Thyroid gland (tissue), 4 donors: ENCODE measurements around the gene IL17B. TPM values are rescaled to one million over a fixed set of nuclear protein-coding genes. Genes with fewer than 3 reads are reported as not detected.
A peak's percentile ranks its signal among the peaks of the same experiment; 100 is the strongest.

Experiments used
- DNase-seq, 2 donors: peaks; one replicate each; pipeline ENCODE4 v3.0.0-alpha.2; 2019
- H3K27ac ChIP-seq, 3 donors: fragments of 200-600 bp; sonication (generic); 1 replicate in 2 of 3; 2 replicates in 1 of 3; pipeline ENCODE4 v1.5.1; 2016 to 2019; ENCODE audit warnings: mild to moderate bottlenecking in 1 of 3, moderate library complexity in 1 of 3
- H3K27me3 ChIP-seq: fragments of 200-600 bp; sonication (generic); one replicate; pipeline ENCODE4 v1.5.1; 2019
- H3K36me3 ChIP-seq, 2 donors: fragments of 200-600 bp; sonication (generic); one replicate each; pipeline ENCODE4 v1.5.1; 2016 to 2019
- H3K4me1 ChIP-seq, 2 donors: fragments of 200-600 bp; sonication (generic); one replicate each; pipeline ENCODE4 v1.5.1; 2017 to 2019
- H3K4me3 ChIP-seq, 3 donors: fragments of 200-600 bp; sonication (generic); replicated peaks in 1 of 3; 1 replicate in 2 of 3; 2 replicates in 1 of 3; pipeline ENCODE4 v1.5.1; 2016; ENCODE audit warnings: mild to moderate bottlenecking in 1 of 3
- H3K9me3 ChIP-seq: fragments of 200-600 bp; sonication (generic); one replicate; pipeline ENCODE4 v1.5.1; 2017
- POLR2A ChIP-seq, 2 donors: fragments of 450-650 bp; IDR thresholded peaks; one replicate each; pipeline ENCODE4 v1.6.1; 2017; ENCODE audit warnings: antibody characterized with exemption in 2 of 2, mild to moderate bottlenecking in 2 of 2, moderate library complexity in 1 of 2
- WGBS, 2 donors: methylation state at CpG; one replicate each; pipeline ENCODE4 v1.1.5; 2017; 5-methylcytosine and 5-hydroxymethylcytosine counted together
- intact Hi-C: fragments of 100-400 bp; cut with DNase I; formaldehyde crosslinking; loops from one replicate; pipeline ENCODE4 v1.15.1; 2023
- total RNA-seq, 4 donors: library from RNA; depleted of rRNA; stranded (reverse); fragments of >200 nt; gene quantifications; one replicate each; pipeline ENCODE4 v1.2.3, GENCODE V29; 2016
- TF ChIP-seq, protein P1 (sequence below), 6 experiments: fragments of 200-600 bp in 3 of 6; fragments of 450-650 bp in 3 of 6; sonication (generic) in 3 of 6; IDR thresholded peaks; one replicate each; pipeline ENCODE4 v1.5.1; 2016 to 2019; ENCODE audit warnings: antibody characterized with exemption in 6 of 6, mild to moderate bottlenecking in 2 of 6, inconsistent platforms in 1 of 6, moderate library complexity in 1 of 6

Gene IL17B
- total RNA-seq, 4 donors from 2014 or later = 1.7 TPM; not detected in 3

DNA sequence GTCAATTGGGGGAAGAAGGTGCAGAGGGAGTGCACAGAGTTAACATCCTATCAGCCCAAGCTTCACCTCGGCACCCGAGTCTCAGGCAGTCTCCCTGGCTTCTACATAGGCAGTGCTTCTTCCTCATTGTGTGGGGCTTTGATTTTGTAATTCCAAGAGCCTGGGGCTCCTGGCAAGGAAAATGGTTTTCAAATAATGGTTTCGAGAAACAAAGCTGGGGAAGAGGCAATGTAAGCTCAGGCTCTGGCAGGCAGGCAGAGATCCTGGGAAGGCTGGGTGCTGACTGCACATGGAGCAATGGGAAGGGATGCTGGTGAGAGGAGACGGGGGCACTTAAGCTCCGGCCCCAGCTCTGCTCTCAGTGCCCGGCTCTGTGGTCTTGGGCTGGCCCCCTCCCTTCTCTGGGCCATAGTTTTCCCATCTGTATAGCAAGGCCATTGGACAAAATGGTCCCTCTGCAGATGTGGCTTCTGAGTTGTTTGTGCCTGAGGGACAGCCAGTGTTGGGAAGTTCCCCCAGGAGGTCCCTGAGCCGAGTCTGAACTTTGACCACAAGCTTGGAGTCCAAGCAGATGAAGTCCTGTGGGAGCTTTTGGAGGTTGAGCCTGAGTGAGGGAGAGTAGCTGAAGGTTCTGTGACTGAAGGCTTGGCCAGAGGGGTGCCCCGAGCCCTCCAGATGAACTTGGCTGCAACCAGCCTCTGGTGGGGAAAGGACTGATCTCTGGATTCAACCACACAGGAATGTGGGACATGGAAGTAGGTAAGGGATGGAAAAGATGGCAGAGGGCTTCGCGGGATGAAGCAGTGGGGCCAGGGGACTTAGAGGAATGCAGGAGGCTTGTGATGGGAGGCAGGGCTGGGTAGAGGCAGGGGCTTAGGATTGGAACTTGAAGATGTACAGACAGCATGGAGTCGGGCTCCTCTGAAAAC lies 28.5 kb upstream of the IL17B start:
- no peak for DNase-seq
- no peaks in the 10 kb centered on the region for H3K36me3 ChIP-seq
- TF ChIP-seq, protein P1, sequence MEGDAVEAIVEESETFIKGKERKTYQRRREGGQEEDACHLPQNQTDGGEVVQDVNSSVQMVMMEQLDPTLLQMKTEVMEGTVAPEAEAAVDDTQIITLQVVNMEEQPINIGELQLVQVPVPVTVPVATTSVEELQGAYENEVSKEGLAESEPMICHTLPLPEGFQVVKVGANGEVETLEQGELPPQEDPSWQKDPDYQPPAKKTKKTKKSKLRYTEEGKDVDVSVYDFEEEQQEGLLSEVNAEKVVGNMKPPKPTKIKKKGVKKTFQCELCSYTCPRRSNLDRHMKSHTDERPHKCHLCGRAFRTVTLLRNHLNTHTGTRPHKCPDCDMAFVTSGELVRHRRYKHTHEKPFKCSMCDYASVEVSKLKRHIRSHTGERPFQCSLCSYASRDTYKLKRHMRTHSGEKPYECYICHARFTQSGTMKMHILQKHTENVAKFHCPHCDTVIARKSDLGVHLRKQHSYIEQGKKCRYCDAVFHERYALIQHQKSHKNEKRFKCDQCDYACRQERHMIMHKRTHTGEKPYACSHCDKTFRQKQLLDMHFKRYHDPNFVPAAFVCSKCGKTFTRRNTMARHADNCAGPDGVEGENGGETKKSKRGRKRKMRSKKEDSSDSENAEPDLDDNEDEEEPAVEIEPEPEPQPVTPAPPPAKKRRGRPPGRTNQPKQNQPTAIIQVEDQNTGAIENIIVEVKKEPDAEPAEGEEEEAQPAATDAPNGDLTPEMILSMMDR (IDR thresholded peaks at IDR 0.05) = no peak
- no peak for TF ChIP-seq POLR2A (IDR thresholded peaks at IDR 0.05)

DNA sequence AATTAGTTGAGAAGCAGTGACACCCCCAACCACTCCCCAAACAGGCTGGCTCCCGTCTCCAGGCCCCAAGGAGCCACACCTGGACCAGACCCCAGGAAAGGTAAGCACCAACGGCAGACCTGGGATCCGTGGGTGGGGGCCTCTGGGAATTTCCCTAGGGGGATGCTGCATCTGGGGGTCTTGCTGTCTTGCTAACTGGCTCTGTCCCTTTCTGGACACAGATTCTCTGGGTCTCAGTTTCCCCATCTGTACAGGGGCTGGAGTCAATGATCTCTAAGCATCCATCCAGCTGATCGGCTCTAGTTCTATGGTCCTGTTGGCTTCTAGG lies 27.9 kb upstream of the IL17B start:
- H3K4me3 ChIP-seq = peak overlapping the region in 1 of 3 donors; percentile 19
- 70 to 71% methylated on average over 2 to 4 of the region's 4 CpGs for WGBS, 2 donors
- intact Hi-C loops = no loop called here

More for the DNA sequence above, 28.5 kb upstream of the IL17B start:
- WGBS, 2 donors = 73 to 78% methylated on average over 11 of the region's 11 CpGs
- Histone ChIP-seq H3K4me1 (peaks cover 0 to 7% of the 10 kb centered on the region in 2 donors), H3K27ac (peak overlapping the region; percentile 14 to 63 (median 46)), H3K9me3 (no peaks in the 10 kb centered on the region), H3K4me3 (peak overlapping the region in 1 of 3 donors; percentile 19), H3K27me3 (no peaks in the 10 kb centered on the region)
- intact Hi-C loops = no loop called here

DNA sequence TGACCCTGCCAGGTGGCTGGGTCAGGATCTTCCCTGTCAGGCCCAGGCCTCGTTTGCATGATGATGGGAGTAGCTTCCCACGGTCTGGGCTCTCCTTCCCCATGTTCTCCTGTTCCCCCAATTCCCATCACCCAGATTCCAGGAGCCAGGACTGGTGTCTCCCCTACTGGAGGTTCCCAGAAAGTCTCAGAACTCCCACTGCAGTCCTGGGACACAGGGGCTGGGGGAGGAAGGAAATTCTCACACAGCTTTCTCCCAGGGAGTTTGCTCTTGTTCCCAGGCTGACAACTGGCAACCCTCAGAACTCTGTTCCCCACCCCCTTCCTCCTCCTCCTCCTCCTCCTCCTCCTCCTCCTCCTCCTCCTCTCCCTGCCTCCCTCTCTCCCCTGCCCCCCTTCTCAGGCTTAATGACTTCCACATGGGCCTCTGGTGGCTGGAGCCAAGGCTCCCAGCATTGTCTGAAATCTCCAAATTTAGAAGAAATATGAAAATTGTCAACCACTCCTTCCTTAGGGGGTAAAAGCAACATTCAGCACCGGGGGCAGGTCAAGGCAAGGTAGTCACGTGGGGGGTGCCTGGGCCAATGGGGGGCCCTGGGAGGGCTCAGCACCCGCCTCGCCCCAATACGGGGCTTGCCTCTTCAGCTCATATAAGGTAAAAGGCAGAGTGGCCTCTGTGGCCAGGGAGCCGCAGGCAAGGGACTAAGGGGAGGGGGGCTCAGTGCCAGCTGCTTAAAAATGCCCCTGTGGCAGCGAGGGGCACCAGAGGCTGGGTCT lies 27.3 kb upstream of the IL17B start:
- Histone ChIP-seq H3K4me3 (peak overlapping the region in 1 of 3 donors; percentile 19), H3K36me3 (no peaks in the 10 kb centered on the region), H3K27ac (peak overlapping the region; percentile 28 to 63 (median 46)), H3K4me1 (peaks cover 0 to 7% of the 10 kb centered on the region in 2 donors), H3K27me3 (no peaks in the 10 kb centered on the region), H3K9me3 (no peaks in the 10 kb centered on the region)
- peak in 1 of 2 donors; percentile 21 for TF ChIP-seq POLR2A (IDR thresholded peaks at IDR 0.05)
- TF ChIP-seq, protein P1 (IDR thresholded peaks at IDR 0.05) = no peak
- intact Hi-C loops = no loop called here
- WGBS, 2 donors = 54 to 78% methylated on average over 9 of the region's 9 CpGs
- no peak for DNase-seq

More for the DNA sequence above, 27.9 kb upstream of the IL17B start:
- Histone ChIP-seq H3K27me3 (no peaks in the 10 kb centered on the region), H3K9me3 (no peaks in the 10 kb centered on the region), H3K4me1 (peaks cover 0 to 7% of the 10 kb centered on the region in 2 donors), H3K36me3 (no peaks in the 10 kb centered on the region), H3K27ac (peak overlapping the region; percentile 14 to 63 (median 46))
- no peak for DNase-seq
- TF ChIP-seq, protein P1 (IDR thresholded peaks at IDR 0.05) = no peak
- TF ChIP-seq POLR2A (IDR thresholded peaks at IDR 0.05) = no peak

DNA sequence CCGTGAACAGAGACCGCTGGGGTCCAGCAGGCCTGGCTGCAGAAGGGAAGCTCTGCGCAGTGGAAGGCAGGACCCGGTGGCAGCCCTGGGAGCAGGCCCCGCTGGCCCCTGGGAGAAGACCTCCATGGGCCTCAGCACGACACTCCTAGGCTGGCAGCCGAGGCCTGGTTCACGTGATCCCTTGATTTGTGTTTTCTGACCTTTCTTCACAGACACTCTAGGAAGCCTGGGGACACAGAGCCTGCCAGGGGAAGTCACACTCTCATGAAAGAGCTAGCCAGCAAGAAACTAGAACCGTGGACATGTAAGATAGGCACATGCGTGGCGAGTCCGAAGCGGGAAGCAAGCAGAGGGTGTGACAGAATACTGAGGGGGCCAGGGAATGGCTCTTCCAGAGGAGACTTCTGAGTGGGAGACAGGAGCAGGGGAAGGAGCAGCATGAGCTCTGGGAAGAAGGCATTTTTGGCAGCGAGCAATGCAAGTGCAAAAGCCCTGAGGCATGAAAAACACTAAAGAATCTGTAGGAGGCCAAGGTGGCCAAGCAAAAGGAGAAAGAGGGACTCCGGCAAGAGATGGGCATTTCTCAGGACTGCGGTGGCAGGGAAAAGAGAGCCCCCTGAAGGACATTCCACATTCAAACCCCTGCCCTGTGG lies 26.6 kb upstream of the IL17B start:
- TF ChIP-seq, protein P1 (IDR thresholded peaks at IDR 0.05) = no peak
- TF ChIP-seq POLR2A (IDR thresholded peaks at IDR 0.05) = no peak
- intact Hi-C loops = no loop called here
- Histone ChIP-seq H3K27ac (peak overlapping the region; percentile 17 to 49 (median 28)), H3K27me3 (no peaks in the 10 kb centered on the region), H3K4me1 (peaks cover 0 to 7% of the 10 kb centered on the region in 2 donors), H3K4me3 (no peak overlapping the region), H3K36me3 (no peaks in the 10 kb centered on the region), H3K9me3 (no peaks in the 10 kb centered on the region)
- WGBS, 2 donors = 84 to 89% methylated on average over 9 to 16 of the region's 16 CpGs
- no peak for DNase-seq
